Adipose tissue (tissue), 3 donors: ENCODE measurements around the gene LAGE3. TPM values are rescaled to one million over a fixed set of nuclear protein-coding genes. Genes with fewer than 3 reads are reported as not detected.
"Not testable (repeated sequence)": the region's sequence is repeated elsewhere in the genome, so short reads cannot be mapped to it uniquely, and the experiment has no call there.

Source experiments
- H3K27ac ChIP-seq: one replicate; pipeline ENCODE4 v1.5.1; 2013; ENCODE audit warnings: low read depth, low read length
- WGBS, 3 donors: extraction: QIAGEN DNeasy Blood & Tissue Kit; methylation state at CpG; one replicate each; pipeline ENCODE4 v1.1.7; 2013; 5-methylcytosine and 5-hydroxymethylcytosine counted together
- polyA plus RNA-seq, 3 donors: library from polyadenylated mRNA; stranded (reverse); fragments of 200-250 nt; gene quantifications; one replicate each; pipeline ENCODE4 v1.2.3, GENCODE V29; 2013
- donor health status: healthy with polysubstance abuse.
- donor health status: Bipolar disorder and iron deficiency.
- donor health status: healthy.

Gene LAGE3
- polyA plus RNA-seq, 3 donors: 20.6 to 30.0 (median 23.1) TPM

- no peak overlapping the region for H3K27ac ChIP-seq
- WGBS, 3 donors: 91 to 94% (median 91%) methylated on average over 13 to 37 of the region's 37 CpGs
These were observed 27.6 kb upstream of the LAGE3 start for GRCh38 chrX:154506483-154507332.

GRCh38 chrX:154505734-154506133 is 26.7 kb upstream of the LAGE3 start:
- 58 to 92% (median 74%) methylated on average over 8 to 12 of the region's 12 CpGs for WGBS, 3 donors

GRCh38 chrX:154502989-154503388 is 23.9 kb upstream of the LAGE3 start:
- 80 to 92% (median 87%) methylated on average over 3 of the region's 3 CpGs for WGBS, 3 donors

More at GRCh38 chrX:154505734-154506133, 26.7 kb upstream of the LAGE3 start:
- no peak overlapping the region for H3K27ac ChIP-seq

GRCh38 chrX:154502098-154502497 is 23.0 kb upstream of the LAGE3 start:
- H3K27ac ChIP-seq: no peak overlapping the region
- WGBS, 3 donors: 82 to 90% (median 85%) methylated on average over 8 of the region's 8 CpGs

More at GRCh38 chrX:154502989-154503388, 23.9 kb upstream of the LAGE3 start:
- H3K27ac ChIP-seq: no peak overlapping the region

GRCh38 chrX:154501423-154501822 is 22.3 kb upstream of the LAGE3 start:
- H3K27ac ChIP-seq: not testable (repeated sequence)
- WGBS, 3 donors: 87 to 97% (median 88%) methylated on average over 7 of the region's 7 CpGs

- H3K27ac ChIP-seq: not testable (repeated sequence)
- whole genome bisulfite sequencing, 3 donors: 59 to 81% (median 80%) methylated on average over 4 of the region's 4 CpGs
These were observed 17.6 kb upstream of the LAGE3 start for GRCh38 chrX:154496591-154497137.

- WGBS, 3 donors: 68 to 91% (median 69%) methylated on average over 4 to 6 of the region's 6 CpGs
- no peak overlapping the region for H3K27ac ChIP-seq
These were observed 16.4 kb upstream of the LAGE3 start for GRCh38 chrX:154495472-154495922.

GRCh38 chrX:154494715-154495114 is 15.6 kb upstream of the LAGE3 start:
- WGBS, 3 donors: 66 to 92% (median 86%) methylated on average over 3 of the region's 3 CpGs
- H3K27ac ChIP-seq: no peak overlapping the region

- 0 to 29% (median 0%) methylated on average over 29 to 63 of the region's 71 CpGs for WGBS, 3 donors
- peak within 1 kb of the TSS; percentile 66 for H3K27ac ChIP-seq
These were observed 11.5 kb upstream of the LAGE3 start, which contains the start of gene SLC10A3 for GRCh38 chrX:154490414-154491083. Gene SLC10A3, minus strand, starts transcription at chrX:154490629. Its CDS starts 1,689 bp downstream, at chrX:154488940.

GRCh38 chrX:154490021-154490413 is 10.9 kb upstream of the LAGE3 start:
- H3K27ac ChIP-seq: peak overlapping the region; percentile 66
- WGBS, 3 donors: 0 to 42% (median 0%) methylated on average over 10 to 18 of the region's 19 CpGs

GRCh38 chrX:154489182-154489581 is 10.1 kb upstream of the LAGE3 start:
- WGBS, 3 donors: 85 to 96% (median 94%) methylated on average over 3 to 4 of the region's 4 CpGs
- no peak overlapping the region for H3K27ac ChIP-seq

GRCh38 chrX:154488336-154489075 is 9.4 kb upstream of the LAGE3 start:
- WGBS, 3 donors: 88 to 94% (median 90%) methylated on average over 8 to 20 of the region's 20 CpGs
- H3K27ac ChIP-seq: no peak overlapping the region

- 86 to 97% (median 93%) methylated on average over 21 to 28 of the region's 28 CpGs for WGBS, 3 donors
- no peak overlapping the region for H3K27ac ChIP-seq
These were observed 8.6 kb upstream of the LAGE3 start for GRCh38 chrX:154487518-154488290.

- 0 to 35% (median 1%) methylated on average over 22 to 73 of the region's 95 CpGs for WGBS, 3 donors
- no peak within 1 kb of the TSS for H3K27ac ChIP-seq
These were observed 7.5 kb upstream of the LAGE3 start, which contains the start of gene UBL4A for GRCh38 chrX:154486396-154487207. Gene UBL4A, minus strand, starts transcription at chrX:154486615. Its CDS starts 31 bp downstream, at chrX:154486584.

GRCh38 chrX:154486052-154486395 is 6.9 kb upstream of the LAGE3 start:
- no peak overlapping the region for H3K27ac ChIP-seq
- WGBS, 3 donors: 0 to 52% (median 3%) methylated on average over 18 to 35 of the region's 35 CpGs

GRCh38 chrX:154485150-154486051 is 6.3 kb upstream of the LAGE3 start:
- WGBS, 3 donors: 44 to 64% (median 49%) methylated on average over 29 to 35 of the region's 35 CpGs
- H3K27ac ChIP-seq: no peak overlapping the region
